ENCODE measurements around the gene GRIN2C. TPM values are rescaled to one million over a fixed set of nuclear protein-coding genes. Genes with fewer than 3 reads are reported as not detected.

Gene GRIN2C
- total RNA-seq, 3 donors from 2014 or later (not counting 1 experiment from before 2014, with no cell fraction given): not detected

- H3K27me3 Mint-ChIP-seq (ENCODE audit: low read depth in 2 of 2): no peaks in the 10 kb centered on the region
- no peaks in the 10 kb centered on the region for H3K27me3 ChIP-seq (ENCODE audit: control insufficient read depth, insufficient read depth, low read length)
- no peaks in the 10 kb centered on the region for H3K9me3 ChIP-seq (ENCODE audit: control insufficient read depth, insufficient read depth, low read length)
- H3K27ac Mint-ChIP-seq: peak overlapping the region in 1 of 2 donors; percentile 97
- no peaks in the 10 kb centered on the region for H3K36me3 Mint-ChIP-seq
- H3K9me3 Mint-ChIP-seq: no peaks in the 10 kb centered on the region
- TF ChIP-seq, protein P1, sequence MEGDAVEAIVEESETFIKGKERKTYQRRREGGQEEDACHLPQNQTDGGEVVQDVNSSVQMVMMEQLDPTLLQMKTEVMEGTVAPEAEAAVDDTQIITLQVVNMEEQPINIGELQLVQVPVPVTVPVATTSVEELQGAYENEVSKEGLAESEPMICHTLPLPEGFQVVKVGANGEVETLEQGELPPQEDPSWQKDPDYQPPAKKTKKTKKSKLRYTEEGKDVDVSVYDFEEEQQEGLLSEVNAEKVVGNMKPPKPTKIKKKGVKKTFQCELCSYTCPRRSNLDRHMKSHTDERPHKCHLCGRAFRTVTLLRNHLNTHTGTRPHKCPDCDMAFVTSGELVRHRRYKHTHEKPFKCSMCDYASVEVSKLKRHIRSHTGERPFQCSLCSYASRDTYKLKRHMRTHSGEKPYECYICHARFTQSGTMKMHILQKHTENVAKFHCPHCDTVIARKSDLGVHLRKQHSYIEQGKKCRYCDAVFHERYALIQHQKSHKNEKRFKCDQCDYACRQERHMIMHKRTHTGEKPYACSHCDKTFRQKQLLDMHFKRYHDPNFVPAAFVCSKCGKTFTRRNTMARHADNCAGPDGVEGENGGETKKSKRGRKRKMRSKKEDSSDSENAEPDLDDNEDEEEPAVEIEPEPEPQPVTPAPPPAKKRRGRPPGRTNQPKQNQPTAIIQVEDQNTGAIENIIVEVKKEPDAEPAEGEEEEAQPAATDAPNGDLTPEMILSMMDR (IDR thresholded peaks at IDR 0.05): no peak
- peaks cover 22 to 29% of the 10 kb centered on the region in 2 donors for H3K4me1 Mint-ChIP-seq
- no peak overlapping the region for H3K27ac ChIP-seq (ENCODE audit: low read length)
- WGBS (ENCODE audit: insufficient coverage): 100% methylated on average over 2 of the region's 5 CpGs
- H3K4me1 ChIP-seq (ENCODE audit: control insufficient read depth, insufficient read depth, low read length): peaks cover 17% of the 10 kb centered on the region
- H3K4me3 ChIP-seq (ENCODE audit: low read length): no peak overlapping the region
- H3K4me3 Mint-ChIP-seq: peak overlapping the region; percentile 95
- intact Hi-C loops (cut with micrococcal nuclease): no loop called here
- H3K36me3 ChIP-seq (ENCODE audit: control insufficient read depth, insufficient read depth, low read length): no peaks in the 10 kb centered on the region
- no peak for DNase-seq
- ATAC-seq: no peak
These were observed 14.9 kb upstream of the GRIN2C start for GRCh38 chr17:74874615-74875037.

- H3K27me3 ChIP-seq (ENCODE audit: control insufficient read depth, insufficient read depth, low read length): no peaks in the 10 kb centered on the region
- no peaks in the 10 kb centered on the region for H3K9me3 Mint-ChIP-seq
- no peak for ATAC-seq
- H3K36me3 ChIP-seq (ENCODE audit: control insufficient read depth, insufficient read depth, low read length): no peaks in the 10 kb centered on the region
- H3K27ac ChIP-seq (ENCODE audit: low read length): peak overlapping the region; percentile 91
- intact Hi-C loops (cut with micrococcal nuclease): no loop called here
- 72% methylated on average over 6 of the region's 6 CpGs for WGBS (ENCODE audit: insufficient coverage)
- no peaks in the 10 kb centered on the region for H3K36me3 Mint-ChIP-seq
- peaks cover 17% of the 10 kb centered on the region for H3K4me1 ChIP-seq (ENCODE audit: control insufficient read depth, insufficient read depth, low read length)
- TF ChIP-seq, protein P1 (IDR thresholded peaks at IDR 0.05): no peak
- peak overlapping the region; percentile 97 for H3K27ac Mint-ChIP-seq
- H3K4me1 Mint-ChIP-seq: peaks cover 22 to 29% of the 10 kb centered on the region in 2 donors
- H3K4me3 ChIP-seq (ENCODE audit: low read length): peak overlapping the region; percentile 68
- no peaks in the 10 kb centered on the region for H3K9me3 ChIP-seq (ENCODE audit: control insufficient read depth, insufficient read depth, low read length)
- H3K27me3 Mint-ChIP-seq (ENCODE audit: low read depth in 2 of 2): no peaks in the 10 kb centered on the region
- H3K4me3 Mint-ChIP-seq: peak overlapping the region; percentile 95
- DNase-seq: peak in 1 of 2 donors; percentile 27
These were observed 14.4 kb upstream of the GRIN2C start for GRCh38 chr17:74873874-74874614.

DNA sequence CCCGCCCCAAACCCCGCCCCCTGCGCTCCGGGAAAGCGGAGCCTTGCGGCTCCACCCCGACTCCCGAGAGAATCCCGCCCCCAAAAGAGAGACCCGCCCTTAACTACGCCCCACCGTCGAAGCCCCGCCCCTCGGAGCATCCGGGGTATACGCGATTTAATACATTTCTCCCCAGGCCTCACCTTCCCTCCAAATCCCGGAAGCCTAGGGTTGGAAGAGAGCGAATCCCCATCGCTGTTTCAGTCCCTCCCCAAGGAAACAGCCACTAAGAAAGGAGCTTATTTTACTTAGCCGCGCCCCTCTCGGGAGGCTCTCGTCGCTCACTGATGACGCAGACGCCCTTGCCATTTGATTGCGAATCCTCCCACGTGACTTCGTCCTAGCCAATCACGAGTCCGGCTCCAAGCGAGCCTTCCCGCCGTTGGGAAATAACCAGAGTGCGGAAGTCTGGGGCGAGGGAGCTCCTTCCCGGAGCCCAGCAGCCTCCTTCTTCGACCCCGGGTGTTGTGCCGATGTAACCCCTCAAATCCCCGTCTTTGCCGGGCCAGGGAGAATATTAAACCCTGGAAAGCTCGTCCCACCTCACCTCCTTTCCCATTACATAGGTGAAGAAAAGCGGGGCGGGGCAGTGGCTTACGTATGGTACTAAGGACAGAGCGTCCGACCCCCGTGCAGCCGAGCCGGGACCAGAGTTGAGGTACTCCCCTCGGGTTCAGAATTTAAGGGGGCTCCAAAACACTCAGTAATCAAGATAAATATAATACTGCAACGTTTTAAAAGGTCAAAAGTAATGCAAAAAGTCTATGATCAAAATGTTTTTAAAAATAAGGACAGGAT, 13.6 kb upstream of the GRIN2C start:
- Histone ChIP-seq H3K27ac (ENCODE audit: low read length) (peak overlapping the region; percentile 91), H3K9me3 (ENCODE audit: control insufficient read depth, insufficient read depth, low read length) (no peaks in the 10 kb centered on the region), H3K4me3 (ENCODE audit: low read length) (peak overlapping the region; percentile 68), H3K27me3 (ENCODE audit: control insufficient read depth, insufficient read depth, low read length) (no peaks in the 10 kb centered on the region), H3K4me1 (ENCODE audit: control insufficient read depth, insufficient read depth, low read length) (peaks cover 17% of the 10 kb centered on the region), H3K36me3 (ENCODE audit: control insufficient read depth, insufficient read depth, low read length) (no peaks in the 10 kb centered on the region)
- Mint-ChIP-seq H3K4me1 (peaks cover 22 to 29% of the 10 kb centered on the region in 2 donors), H3K9me3 (no peaks in the 10 kb centered on the region), H3K4me3 (peak overlapping the region; percentile 95), H3K27me3 (ENCODE audit: low read depth in 2 of 2) (no peaks in the 10 kb centered on the region), H3K27ac (peak overlapping the region; percentile 97), H3K36me3 (no peaks in the 10 kb centered on the region)
- intact Hi-C loops (cut with micrococcal nuclease): no loop called here
- ATAC-seq: peak; percentile 92 to 96 (median 93)
- TF ChIP-seq, protein P1 (IDR thresholded peaks at IDR 0.05): no peak
- DNase-seq: peak; percentile 98 to 100
- WGBS (ENCODE audit: insufficient coverage): under 1% methylated on average over 54 of the region's 55 CpGs

Data from natural killer cell (primary cell).